NCI-H1417 treated with DMSO at 0.1 percent for 48 hours (cell line): ENCODE measurements around the gene ZNF112.

Experiments used
- DNase-seq: peaks from one replicate; lab custom pipeline; 2025; lab: John Stamatoyannopoulos, UW

The ZNF112 gene

DNA sequence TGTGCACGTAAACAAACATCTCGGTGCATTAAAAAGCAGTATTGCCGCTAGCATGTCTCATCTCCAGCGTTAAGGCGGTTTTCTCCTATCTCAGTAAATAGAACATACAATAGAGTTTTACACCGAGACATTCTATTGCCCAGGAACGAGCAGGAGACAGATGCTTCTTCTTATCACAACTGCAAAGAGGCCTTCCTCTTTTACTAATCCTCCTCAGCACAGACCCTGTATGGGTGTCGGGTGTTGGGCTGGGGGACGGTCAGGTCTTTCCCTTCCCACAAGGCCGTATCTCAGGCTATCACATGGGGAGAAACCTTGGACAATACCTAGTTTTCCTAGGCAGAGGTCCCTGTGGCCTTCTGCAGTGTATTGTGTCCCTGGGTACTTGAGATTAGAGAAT, 75.6 kb downstream of the ZNF112 start:
- DNase-seq, result no peak

DNA sequence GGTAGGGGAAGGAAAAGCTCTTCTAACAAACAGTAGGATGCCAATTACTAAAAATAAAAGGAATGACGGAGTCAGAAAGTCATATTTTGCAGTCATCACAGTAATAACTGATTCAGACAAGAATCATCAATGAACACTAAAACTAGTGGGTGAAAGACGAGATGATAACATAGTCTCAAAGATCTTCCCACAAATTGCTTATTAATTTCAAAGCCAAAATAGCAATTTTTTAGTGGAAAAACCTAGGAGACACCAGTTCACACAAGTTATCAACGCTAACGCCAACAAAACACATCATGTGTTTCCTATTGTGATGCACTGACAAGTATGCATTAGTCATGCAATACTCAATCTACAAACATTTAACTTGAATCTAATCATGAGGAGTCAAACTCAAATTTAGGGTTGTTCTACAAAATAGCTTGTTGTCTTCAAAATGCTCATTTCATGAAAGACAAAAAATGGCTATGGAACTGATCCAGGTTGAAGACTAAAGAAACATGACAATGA, 78.2 kb downstream of the ZNF112 start:
- no peak for DNase-seq

DNA sequence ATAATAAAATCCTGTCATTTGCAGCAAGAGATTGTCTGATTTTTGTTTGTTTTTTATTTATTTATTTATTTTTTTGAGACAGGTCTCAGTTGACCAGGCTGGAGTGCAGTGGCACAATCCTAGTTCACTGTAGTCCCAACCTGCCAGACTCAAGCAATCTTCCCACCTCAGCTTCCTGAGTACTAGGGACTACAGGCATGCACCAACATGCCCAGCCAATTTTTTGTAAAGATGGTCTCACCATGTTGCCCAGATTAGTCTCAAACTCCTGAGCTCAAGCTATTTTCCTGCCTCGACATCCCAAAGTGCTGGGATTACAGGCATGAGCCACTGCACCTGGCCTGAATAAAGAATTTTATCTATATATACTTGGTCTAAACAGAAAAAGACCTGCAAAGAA, 79.1 kb downstream of the ZNF112 start:
- no peak for DNase-seq
